ENCODE data around the gene HIBCH.
"Not testable (repeated sequence)": the region's sequence is repeated elsewhere in the genome, so short reads cannot be mapped to it uniquely, and the experiment has no call there.

The HIBCH gene

DNA sequence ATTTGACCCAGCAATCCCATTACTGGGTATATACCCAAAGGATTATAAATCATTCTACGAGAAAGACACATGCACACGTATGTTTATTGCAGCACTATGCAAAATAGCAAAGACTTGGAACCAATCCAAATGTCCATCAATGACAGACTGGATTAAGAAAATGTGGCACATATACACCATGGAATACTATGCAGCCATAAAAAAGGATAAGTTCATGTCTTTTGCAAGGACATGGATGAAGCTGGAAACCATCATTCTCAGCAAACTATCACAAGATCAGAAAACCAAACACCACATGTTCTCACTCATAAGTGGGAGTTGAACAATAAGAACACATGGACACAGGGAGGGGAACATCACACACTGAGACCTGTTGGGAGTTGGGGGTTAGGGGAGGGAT lies 96.9 kb downstream of the HIBCH start:
- DNase-seq, result not testable (repeated sequence)

GRCh38 chr2:190221429-190221828 lies 98.2 kb downstream of the HIBCH start:
- no peak for DNase-seq

GRCh38 chr2:190219186-190219585 lies 100.4 kb downstream of the HIBCH start:
- no peak for DNase-seq

- DNase-seq, result no peak
These were observed 102.0 kb downstream of the HIBCH start for GRCh38 chr2:190217616-190218015.

GRCh38 chr2:190216829-190217228 lies 102.8 kb downstream of the HIBCH start:
- DNase-seq, result no peak

GRCh38 chr2:190215620-190216019 lies 104.0 kb downstream of the HIBCH start:
- no peak for DNase-seq

DNA sequence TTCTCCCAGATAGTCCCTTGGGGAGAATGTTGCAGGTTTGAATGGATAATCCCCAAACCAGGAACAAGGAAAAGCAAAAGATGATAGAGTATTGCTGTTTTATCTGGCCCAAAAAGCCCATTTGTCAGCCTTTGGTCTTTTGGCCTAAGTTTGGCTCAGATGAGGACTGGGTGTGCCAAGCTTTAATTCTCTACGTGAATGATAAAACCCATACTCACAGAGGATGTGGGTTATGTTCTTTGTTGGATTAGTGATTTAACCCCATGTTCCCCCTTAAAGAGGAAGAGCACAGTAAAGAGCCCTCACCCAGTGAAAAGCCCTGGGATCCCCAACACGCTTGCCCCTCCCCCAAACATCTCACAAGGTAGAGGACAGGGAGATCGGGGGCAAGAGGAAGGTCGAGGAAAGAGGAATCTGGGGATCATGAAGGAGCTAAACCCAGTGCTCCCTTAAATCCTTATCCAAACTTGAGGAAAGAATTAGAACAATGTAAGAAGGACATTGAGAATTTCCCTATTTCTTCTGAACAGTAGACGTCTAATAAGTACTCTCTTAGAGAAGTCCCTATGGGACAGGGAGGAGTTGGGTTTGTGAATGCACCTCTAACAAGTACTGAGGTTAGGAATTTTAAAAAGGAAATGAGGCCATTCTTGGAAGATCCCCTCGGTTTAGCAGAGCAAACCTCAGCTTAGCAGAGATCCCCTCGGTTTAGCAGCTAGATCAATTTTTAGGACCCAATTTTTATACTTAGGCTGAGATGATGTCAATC lies 105.0 kb downstream of the HIBCH start:
- no peak for DNase-seq

- no peak for DNase-seq
These were observed 105.9 kb downstream of the HIBCH start for GRCh38 chr2:190213441-190214335.

DNA sequence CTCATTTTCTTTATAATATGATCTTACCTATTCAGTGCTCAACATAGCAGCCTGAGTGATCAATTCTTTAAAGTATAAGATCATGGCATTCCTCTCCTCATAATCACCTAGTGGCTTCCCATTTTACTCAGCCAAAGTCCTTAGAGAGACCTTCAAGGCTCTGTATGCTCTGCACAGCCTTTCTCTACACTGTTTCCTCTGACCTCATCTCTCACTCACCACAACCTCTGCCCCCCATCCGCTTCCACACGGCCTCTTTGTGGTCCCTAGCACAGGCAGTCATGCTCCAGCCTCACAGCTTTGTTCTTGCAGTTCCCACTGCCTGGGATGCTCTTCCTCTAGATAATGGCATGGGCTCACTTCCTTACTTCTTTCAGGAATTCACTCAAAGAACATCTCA lies 109.2 kb downstream of the HIBCH start:
- no peak for DNase-seq

DNA sequence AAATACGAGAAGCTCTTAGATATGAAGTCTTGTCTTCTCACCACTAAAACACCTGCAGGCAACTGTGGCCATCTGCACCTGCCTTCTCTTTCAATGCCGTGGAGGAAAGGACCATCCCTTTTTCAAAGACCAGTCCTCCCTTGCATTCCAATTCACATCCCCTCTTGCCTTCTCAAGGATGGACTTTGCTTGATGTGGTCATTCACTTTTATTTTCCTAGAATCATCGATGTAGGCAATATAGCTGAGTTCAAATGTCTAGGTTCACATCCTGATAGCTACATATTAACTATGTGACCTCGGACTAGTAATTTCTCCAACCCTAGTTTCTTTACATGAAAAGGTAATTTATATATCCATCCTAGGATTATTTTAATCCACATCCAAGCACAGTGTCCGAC lies 110.1 kb downstream of the HIBCH start:
- DNase-seq, result no peak

DNA sequence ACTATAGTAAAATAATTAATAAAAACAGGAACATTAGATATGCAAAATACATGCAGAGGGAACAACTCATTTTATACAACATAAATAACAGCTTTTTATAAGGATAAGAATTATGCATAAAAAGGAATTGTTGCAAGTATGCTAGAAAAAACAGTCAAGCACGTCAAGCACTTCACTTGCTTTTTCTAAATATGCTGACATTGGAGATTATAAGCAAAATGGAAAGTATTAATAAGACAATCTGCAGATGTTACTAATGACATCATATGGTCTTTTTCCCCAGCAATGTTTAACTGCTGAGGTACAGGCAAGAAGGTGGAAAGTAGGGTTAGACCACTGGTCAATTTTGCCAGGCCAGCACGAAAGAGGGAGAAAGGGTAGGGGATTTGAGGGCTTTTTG lies 111.7 kb downstream of the HIBCH start:
- no peak for DNase-seq

DNA sequence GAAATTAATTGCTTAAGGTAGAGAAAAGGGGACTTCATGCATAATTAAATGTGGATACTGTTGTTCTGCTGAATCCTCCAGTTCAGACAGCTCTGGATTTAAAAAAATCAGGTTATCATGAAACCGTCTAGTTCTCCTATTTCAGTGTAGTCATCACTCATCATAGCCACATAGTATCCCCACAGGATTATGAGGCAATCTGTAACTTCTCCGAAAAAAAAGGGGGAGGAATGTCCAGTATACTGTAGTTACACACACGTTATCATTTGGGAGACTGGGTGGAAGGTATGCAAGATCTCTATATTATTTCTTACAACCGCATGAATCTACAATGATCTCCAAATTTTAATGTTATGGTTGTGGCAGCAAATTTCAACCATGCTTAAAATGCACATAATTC lies 114.0 kb downstream of the HIBCH start:
- no peak for DNase-seq

- DNase-seq, result no peak
These were observed 117.0 kb downstream of the HIBCH start for GRCh38 chr2:190202604-190203003.

DNA sequence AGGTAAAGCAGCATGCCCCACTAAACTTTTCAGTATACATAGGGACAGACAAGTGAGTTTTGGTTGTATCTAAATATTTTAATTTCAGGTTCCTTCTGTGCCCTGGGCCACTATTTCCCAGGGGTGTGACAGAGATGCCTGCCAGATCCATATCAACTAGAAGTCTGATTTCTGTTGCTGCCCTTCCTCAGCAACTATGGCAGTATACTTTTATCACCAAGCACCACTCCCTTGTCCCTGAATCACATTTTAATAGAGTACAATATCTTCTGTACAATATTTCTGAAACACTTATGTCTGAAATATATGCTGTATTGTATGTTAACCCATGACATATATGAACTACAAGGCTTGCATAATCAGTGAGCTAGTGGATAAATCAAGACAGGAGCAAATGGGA lies 117.6 kb downstream of the HIBCH start:
- DNase-seq, result no peak

DNA sequence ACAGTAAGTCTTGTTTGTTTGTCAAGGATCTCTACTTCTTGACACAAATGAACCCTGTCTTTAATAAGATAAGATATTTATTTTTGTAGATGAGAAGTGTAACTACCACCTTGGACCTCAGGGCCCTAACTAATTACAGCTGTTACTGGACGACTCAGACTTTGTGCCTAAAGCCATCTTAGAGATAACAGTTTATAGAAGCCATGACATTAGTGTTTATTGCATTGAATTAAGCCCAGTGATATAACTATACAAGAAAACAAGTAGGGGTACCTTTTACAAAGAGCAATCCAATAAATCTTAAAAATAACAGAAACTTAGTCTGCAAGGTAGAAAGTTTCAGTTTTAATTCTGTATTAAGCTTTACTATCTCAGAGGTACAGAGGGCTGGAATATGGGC lies 119.0 kb downstream of the HIBCH start:
- no peak for DNase-seq

- no peak for DNase-seq
These were observed 120.1 kb downstream of the HIBCH start for GRCh38 chr2:190199530-190199929.

DNA sequence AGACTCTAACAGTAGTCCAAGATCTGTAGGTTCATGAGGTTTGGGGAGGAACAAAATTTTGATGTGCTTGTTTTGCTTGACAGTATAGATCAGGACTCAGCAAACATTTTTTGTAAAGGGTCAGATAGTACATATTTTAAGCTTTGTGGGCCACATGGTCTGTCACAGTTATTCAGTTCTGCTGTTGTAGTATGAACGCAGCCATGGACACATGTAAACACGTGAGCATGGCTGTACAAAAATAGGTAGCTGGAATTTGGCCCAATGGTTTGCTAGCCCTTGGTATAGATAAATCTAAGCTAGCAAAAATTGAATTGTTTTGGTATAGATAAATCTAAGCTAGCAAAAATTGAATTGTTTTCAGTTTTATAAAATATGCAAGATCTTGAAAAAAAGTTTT lies 120.5 kb downstream of the HIBCH start:
- no peak for DNase-seq

DNA sequence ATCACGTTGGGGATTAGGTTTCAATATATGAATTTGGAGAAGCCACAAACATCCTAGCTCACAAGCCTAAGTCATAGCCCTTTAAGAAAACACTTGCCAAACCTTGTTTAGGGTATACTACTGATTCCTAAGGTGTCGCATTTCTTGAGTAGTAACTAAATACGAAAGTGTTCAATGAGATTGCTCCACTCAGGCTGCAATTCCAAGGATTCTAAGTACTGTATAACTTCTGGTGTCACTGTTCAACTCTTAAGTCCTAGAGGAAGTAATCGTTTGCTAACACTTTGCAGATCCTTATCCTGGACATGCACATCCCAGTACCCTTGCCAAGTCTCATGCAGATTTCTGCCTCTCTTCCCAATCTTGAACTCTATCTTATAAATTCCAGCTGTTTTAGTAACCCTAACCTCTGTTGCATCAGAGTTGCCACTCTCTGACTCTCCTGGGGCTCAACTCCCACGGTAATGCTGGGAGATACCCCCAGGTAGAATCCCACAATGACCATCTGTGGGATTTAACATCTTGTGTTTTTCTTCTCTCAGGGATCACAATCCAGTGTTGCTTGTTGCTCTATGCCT lies 122.4 kb downstream of the HIBCH start:
- no peak for DNase-seq

DNA sequence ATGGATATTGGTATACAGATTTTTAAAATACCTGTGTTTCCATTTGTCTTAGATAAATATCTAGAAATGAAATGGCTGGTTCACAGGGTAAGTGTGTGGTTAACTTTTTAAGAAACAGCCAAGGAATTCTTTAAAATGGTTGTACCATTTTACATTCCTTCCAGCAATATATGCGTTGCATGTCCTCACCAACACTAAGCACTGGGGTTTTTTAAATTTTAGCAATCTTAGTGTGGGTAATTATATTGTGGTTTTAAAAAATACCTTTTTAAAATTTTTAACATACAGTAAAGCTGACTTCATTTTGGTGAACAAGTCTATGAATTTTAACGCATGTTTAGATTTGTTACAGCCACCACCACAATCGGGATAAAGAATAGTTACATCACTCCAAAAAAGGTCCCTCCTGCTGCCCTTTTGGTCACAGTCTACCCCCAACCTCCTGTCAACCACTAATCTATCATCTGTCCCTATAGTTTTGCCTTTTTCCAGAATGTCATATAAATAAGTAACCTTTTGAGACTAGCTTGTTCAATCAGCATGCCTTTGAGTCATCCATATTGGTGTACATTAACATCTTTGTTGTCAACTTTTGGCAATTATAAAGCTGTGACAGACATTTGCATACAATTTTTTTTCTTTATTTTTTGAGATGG lies 129.0 kb downstream of the HIBCH start:
- no peak for DNase-seq

- no peak for DNase-seq
These were observed 131.3 kb downstream of the HIBCH start for GRCh38 chr2:190188289-190188688.

- DNase-seq, result no peak
These were observed 133.4 kb downstream of the HIBCH start for GRCh38 chr2:190186238-190186637.

- DNase-seq, result no peak
These were observed 134.2 kb downstream of the HIBCH start for GRCh38 chr2:190185380-190185779.

GRCh38 chr2:190184460-190184859 lies 135.2 kb downstream of the HIBCH start:
- DNase-seq, result no peak

All from activated CD4-positive, alpha-beta T cell treated with anti-CD3 and anti-CD28 coated beads for 48 hours (primary cell).